HuH-7.5 (cell line): ENCODE results near the gene PLD3.

Experiments
- DNase-seq: peaks from one replicate; pipeline ENCODE4 v3.0.0; 2011; ENCODE audit warnings: low spot score

The PLD3 gene

GRCh38 chr19:40414542-40415535 is 66.3 kb downstream of the PLD3 start:
- peak; percentile 3 for DNase-seq

- DNase-seq: no peak
These were observed 67.3 kb downstream of the PLD3 start for GRCh38 chr19:40415768-40416167.

- DNase-seq: no peak
These were observed 68.6 kb downstream of the PLD3 start for GRCh38 chr19:40416918-40417642.

GRCh38 chr19:40417643-40417981 is 69.1 kb downstream of the PLD3 start:
- no peak for DNase-seq

DNA sequence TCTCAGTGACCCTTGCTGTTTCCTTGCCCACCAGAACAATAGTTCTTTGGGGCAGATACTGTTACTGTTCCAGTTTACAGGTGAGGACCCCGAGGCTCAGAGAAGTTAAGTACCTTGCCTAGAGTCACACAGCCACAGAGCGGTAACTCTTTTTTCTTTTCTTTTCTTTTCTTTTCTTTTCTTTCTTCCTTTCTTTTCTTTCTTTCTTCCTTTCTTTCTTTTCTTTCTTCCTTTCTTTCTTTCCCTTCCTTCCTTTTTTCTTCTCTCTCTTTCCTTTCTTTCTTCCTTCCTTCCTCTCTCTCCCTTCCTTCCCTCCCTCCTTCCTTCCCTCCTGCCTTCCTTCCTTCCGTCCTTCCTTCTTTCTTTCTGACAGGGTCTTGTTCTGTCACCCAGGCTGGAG is 69.5 kb downstream of the PLD3 start:
- DNase-seq: no peak

- no peak for DNase-seq
These were observed 70.6 kb downstream of the PLD3 start for GRCh38 chr19:40419066-40419612.

DNA sequence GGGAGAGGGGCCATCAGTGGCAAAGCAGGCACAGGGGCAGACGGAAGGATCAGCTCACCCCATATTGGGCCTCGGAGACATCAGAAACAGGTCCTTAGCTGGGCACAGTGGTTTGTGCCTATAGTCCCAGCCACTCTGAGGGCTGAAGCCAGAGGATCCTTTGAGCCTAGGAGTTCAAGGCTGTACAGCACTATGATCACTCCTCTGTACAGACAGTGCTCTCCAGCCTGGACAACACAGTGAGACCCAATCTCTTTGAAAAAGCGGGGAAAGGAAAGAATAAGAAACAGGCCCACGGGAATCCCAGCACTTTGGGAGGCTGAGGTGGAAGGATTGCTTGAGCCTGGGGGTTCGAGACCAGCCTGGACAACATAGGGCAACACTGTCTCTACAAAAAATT is 71.3 kb downstream of the PLD3 start:
- DNase-seq: no peak

- DNase-seq: no peak
These were observed 71.9 kb downstream of the PLD3 start for GRCh38 chr19:40420451-40420765.

DNA sequence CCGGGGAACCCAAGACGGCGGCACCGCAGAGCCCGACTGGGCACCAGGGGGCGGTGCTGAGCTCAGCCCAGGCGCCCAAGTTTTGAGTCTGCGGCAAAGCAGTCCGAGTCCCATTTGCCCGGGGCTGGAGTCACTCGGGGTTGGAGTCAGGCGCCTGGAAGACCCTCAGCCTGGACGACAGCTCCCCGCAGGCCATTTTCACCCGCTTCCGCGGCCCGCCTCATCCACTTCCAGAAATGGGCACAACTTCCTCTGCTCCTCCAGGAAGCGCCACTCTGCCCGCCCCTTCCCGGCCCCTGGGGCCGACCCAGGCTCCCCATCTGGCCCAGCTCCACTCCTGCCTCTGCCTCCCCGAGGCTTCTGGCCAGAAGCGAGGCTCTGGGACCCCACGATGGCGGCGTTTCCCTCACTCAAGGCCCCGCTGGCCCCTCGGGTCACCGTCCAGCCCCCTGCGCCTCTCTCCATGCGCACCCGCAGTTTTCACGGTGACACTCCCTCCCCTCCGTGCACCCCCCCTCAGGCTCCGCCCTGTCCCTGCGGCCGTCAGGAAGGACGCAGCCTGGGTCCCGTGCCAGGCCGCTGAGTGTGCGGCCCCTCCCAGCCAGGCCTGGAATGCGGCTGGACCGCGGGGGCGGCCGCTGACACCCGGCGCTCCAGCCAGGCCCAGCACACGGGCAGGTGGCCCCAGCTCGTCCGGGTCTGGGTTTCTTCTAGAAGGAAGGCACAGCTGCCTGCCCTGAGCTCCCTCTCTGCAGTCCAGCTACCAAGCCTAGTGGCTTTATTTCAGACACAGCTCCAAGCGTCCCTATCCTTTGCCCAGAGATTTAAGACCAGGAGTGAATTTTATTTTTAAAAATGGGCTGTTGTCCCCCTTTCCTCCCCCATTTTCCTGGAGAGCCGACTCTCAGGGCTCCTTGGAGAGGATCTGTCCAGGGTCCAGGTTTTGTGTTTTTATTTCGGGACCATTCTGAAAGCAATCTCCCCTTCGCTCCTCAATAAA is 72.6 kb downstream of the PLD3 start:
- peak; percentile 92 for DNase-seq

DNA sequence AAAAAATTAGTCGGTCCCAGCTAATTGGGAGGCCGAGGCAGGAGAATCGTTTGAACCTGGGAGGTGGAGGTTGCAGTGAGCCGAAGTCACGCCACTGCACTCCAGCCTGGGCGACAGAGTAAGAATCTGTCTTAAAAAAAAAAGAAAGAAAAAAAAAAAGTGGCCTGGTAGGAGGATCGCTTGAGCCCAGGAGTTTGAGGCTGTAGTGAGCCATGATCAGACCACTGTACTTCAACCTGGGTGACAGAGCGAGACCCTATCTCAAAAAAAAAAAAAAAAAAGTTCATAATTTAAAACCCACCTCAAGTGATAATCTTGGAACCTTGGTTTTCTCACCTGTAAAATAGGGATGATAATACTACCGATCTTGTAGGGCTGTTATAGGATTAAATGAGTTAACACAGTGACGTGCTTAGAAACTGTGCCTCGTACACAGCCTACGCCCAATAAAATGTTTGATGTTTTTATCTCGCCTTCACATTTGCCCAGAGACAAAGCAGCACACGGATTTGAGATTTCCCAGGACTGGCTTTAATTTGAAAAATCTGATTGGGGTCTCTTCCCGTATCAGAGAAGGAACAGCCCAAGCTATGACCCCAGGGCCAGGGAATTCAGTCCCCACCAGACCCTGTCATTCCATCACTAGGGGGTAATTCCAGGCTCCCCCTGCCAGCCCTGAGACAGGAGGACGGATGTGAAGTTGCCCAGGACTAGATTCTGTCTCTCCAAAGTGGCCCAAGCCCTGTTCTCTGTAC is 73.7 kb downstream of the PLD3 start:
- DNase-seq: no peak

DNA sequence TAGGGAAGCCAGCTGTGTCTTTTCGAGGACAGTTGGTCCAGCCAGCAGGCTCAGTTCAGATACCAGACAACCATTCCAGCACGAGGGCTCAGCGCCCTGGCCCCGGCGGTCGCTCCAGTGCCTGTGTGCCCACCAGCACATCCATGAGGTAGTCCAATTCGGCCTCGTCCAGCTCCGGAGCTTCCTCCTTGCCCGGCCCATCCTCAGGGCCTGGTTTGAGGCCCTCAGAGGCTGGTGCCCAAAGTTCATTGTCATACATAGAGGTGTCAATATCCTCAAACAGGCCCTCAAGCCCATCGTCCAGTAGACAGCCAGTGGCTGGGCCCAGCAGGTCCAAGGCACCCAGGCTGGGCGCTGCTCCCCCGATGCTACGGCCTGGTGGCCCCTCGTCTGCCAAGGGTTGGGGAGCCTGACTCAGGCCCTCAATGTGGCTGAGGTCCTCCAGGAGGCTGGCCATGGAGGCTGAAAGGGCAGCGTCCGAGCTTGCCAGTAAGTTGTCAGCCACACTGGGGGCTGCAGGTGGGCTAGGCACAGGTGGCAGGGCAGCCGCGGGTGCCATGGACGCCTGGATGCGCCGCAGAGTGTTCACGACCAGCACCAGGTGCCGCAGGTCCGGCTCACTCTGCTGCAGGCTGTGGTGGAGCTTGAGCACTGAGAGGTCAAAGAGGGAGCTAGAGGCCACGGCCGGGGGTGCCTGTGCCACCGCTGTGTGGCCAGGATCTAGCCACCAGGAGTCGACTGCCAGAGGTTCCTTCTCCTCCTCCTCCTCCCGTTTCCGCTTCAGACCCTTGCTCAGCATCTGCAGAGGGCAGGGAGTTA is 74.5 kb downstream of the PLD3 start:
- no peak for DNase-seq

DNA sequence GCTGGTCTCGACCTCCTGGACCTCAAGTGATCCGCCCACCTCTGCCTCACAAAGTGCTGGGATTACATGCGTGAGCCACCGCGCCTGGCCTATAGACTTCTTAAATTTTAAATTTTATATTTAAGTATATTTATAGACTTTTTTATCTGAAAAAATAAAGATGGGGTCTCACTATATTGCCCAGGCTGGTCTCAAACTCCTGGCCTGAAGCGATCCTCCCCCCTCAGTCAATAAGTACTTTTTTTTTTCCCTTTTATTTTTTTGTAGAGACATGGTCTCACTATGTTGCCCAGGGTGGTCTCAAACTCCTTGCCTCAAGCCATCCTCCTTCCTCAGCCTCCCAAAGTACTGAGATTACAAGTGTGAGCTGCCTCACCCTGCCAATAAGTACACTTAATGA is 75.4 kb downstream of the PLD3 start:
- no peak for DNase-seq

- DNase-seq: no peak
These were observed 76.3 kb downstream of the PLD3 start for GRCh38 chr19:40424637-40425449.

GRCh38 chr19:40425450-40426287 is 77.2 kb downstream of the PLD3 start, which contains the start of gene SERTAD1:
TSS of gene SERTAD1 (minus strand) at chr19:40425992. CDS start at chr19:40423546, 2,446 bp downstream.
- peak; percentile 98 for DNase-seq
